Esophagus squamous epithelium (tissue), 5 donors: ENCODE results near the gene DLG2. TPM values are rescaled to one million over a fixed set of nuclear protein-coding genes. Genes with fewer than 3 reads are reported as not detected.

Source experiments
- DNase-seq: peaks from one replicate; lab custom pipeline; 2025; lab: John Stamatoyannopoulos, UW
- H3K27ac ChIP-seq, 4 donors: fragments of 200-600 bp; sonication (generic); one replicate each; pipeline ENCODE4 v1.5.1; 2016 to 2019; ENCODE audit warnings: mild to moderate bottlenecking in 1 of 4
- H3K27me3 ChIP-seq, 4 donors: fragments of 200-600 bp; sonication (generic); 1 replicate in 3 of 4; 2 replicates in 1 of 4; pipeline versions ENCODE4 v1.5.1 to v1.6.0; 2017 to 2021; ENCODE audit warnings: antibody characterized with exemption in 1 of 4
- H3K36me3 ChIP-seq, 3 donors: fragments of 200-600 bp; sonication (generic); one replicate each; pipeline ENCODE4 v1.5.1; 2016 to 2019
- H3K4me1 ChIP-seq, 3 donors: fragments of 200-600 bp; sonication (generic); one replicate each; pipeline ENCODE4 v1.5.1; 2017 to 2019
- H3K4me3 ChIP-seq, 4 donors: fragments of 200-600 bp; sonication (generic); 1 replicate in 3 of 4; 2 replicates in 1 of 4; pipeline ENCODE4 v1.5.1; 2016 to 2019; ENCODE audit warnings: mild to moderate bottlenecking in 2 of 4, moderate library complexity in 1 of 4
- H3K9me3 ChIP-seq, 3 donors: fragments of 200-600 bp; sonication (generic); one replicate each; pipeline ENCODE4 v1.5.1; 2016 to 2019
- POLR2A ChIP-seq, 4 donors: fragments of 450-650 bp; IDR thresholded peaks; one replicate each; pipeline ENCODE4 v1.6.1; 2017; ENCODE audit warnings: antibody characterized with exemption in 4 of 4, mild to moderate bottlenecking in 4 of 4, moderate library complexity in 3 of 4
- WGBS, 2 donors: methylation state at CpG; one replicate each; pipeline ENCODE4 v1.1.5; 2018; 5-methylcytosine and 5-hydroxymethylcytosine counted together
- intact Hi-C: fragments of 100-400 bp; cut with DNase I; formaldehyde crosslinking; loops from one replicate; pipeline ENCODE4 v1.15.0; 2022
- total RNA-seq, 4 donors: library from RNA; depleted of rRNA; stranded (reverse); fragments of >200 nt; gene quantifications; one replicate each; pipeline ENCODE4 v1.1.0, GENCODE V29; 2016
- TF ChIP-seq, protein P1 (sequence below), 6 experiments: fragments of 450-650 bp in 4 of 6; fragments of 200-600 bp in 2 of 6; sonication (generic) in 2 of 6; IDR thresholded peaks; one replicate each; pipeline ENCODE4 v1.5.1; 2016 to 2019; ENCODE audit warnings: antibody characterized with exemption in 6 of 6, mild to moderate bottlenecking in 4 of 6, moderate library complexity in 4 of 6
- donor health status: DM: yes; HTN: yes; CAD: no.

The DLG2 gene
- total RNA-seq, 4 donors from 2014 or later = 2.9 to 27.7 (median 12.6) TPM

DNA sequence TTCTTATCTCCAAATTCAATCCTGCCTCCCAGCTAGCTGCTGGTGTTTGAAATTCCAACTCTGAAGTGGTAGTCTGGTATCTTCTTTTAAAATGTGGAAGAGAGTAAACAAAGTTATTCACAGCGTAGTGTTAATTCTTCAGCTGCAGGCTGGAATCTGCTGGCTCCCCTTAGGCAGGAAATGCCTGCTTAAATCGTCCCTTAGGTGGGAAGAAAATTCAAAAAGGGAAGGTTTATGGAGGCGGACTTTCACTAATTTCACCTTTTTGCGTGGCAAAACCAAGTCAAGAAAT, 1901.9 kb downstream of the DLG2 start:
- Histone ChIP-seq H3K4me1 (peaks cover 0 to 51% (median 5%) of the 10 kb centered on the region in 3 donors), H3K27ac (peak overlapping the region in 3 of 4 donors; percentile 69 to 88 (median 81)), H3K27me3 (no peaks in the 10 kb centered on the region), H3K36me3 (no peaks in the 10 kb centered on the region), H3K9me3 (no peaks in the 10 kb centered on the region), H3K4me3 (peak overlapping the region in 3 of 4 donors; percentile 38 to 62 (median 43))
- no peak for DNase-seq
- WGBS, 2 donors = 8% methylated on average over 4 of the region's 4 CpGs
- TF ChIP-seq, protein P1, sequence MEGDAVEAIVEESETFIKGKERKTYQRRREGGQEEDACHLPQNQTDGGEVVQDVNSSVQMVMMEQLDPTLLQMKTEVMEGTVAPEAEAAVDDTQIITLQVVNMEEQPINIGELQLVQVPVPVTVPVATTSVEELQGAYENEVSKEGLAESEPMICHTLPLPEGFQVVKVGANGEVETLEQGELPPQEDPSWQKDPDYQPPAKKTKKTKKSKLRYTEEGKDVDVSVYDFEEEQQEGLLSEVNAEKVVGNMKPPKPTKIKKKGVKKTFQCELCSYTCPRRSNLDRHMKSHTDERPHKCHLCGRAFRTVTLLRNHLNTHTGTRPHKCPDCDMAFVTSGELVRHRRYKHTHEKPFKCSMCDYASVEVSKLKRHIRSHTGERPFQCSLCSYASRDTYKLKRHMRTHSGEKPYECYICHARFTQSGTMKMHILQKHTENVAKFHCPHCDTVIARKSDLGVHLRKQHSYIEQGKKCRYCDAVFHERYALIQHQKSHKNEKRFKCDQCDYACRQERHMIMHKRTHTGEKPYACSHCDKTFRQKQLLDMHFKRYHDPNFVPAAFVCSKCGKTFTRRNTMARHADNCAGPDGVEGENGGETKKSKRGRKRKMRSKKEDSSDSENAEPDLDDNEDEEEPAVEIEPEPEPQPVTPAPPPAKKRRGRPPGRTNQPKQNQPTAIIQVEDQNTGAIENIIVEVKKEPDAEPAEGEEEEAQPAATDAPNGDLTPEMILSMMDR (IDR thresholded peaks at IDR 0.05) = no peak
- TF ChIP-seq POLR2A (IDR thresholded peaks at IDR 0.05) = no peak
- intact Hi-C loops = no loop called here

DNA sequence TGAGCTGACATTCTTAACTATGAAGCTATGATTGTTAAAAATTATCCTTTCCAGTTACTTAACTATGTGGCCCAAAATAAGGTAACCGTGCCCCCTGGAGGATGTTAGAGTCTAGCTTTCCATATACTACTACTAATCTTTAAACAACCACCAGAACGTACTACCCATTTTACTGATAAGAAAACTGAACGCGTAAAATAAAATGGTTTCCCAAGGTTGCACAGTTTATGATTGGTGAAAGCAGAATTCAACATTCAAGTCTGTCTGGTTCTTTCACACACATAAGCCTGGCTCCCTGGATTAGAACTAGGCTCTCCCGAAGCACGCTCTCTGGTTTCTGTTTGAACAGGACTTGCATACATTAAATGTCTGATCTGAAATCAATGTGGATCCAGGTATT, 1903.1 kb downstream of the DLG2 start:
- Histone ChIP-seq H3K27ac (peak overlapping the region; percentile 69 to 88 (median 79)), H3K36me3 (no peaks in the 10 kb centered on the region), H3K4me1 (peaks cover 0 to 51% (median 5%) of the 10 kb centered on the region in 3 donors), H3K4me3 (peak overlapping the region; percentile 7 to 62 (median 40)), H3K9me3 (no peaks in the 10 kb centered on the region), H3K27me3 (no peaks in the 10 kb centered on the region)
- no peak for DNase-seq
- TF ChIP-seq, protein P1 (IDR thresholded peaks at IDR 0.05) = peak in 5 of 6 experiments; percentile 16 to 51 (median 29)
- no peak for TF ChIP-seq POLR2A (IDR thresholded peaks at IDR 0.05)
- WGBS, 2 donors = 11 to 25% methylated on average over 6 of the region's 6 CpGs
- intact Hi-C loops = no loop called here

DNA sequence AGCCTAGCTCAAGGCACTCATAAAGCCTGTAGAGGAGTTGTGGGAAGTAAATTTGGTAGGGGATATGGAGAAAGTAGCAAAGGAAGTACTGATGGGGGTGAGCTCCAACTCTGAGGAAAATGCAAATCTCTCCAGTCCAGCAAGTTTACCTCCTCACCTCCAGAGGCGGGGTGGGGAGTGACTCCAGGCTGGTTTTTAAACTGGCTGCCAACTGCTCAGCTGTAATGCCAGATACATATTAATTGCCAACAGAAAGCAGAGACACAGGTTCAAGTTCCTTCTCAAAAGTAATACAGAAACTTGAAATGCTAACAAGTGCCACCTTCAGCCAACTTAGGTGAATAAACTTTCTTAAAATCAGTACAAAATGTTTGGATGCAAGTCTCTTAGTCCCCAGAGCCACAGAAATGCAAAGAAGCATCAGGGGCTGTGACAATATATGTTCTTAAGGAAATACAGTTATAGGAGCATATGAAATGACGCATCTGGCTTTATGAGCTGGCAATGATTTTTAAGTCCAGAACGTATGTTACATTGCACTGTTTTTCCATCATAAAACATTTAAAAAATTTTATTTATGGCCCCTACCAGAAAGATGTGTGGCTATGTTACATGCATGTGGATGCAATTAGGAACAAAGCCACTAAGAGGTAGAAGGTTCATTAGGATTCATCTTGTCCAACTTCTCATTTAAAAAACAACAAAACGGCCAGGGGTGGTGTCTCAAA, 1904.6 kb downstream of the DLG2 start:
- DNase-seq = no peak
- H3K4me1 ChIP-seq = peaks cover 0 to 51% (median 5%) of the 10 kb centered on the region in 3 donors
- H3K9me3 ChIP-seq = no peaks in the 10 kb centered on the region
- no peaks in the 10 kb centered on the region for H3K36me3 ChIP-seq
- intact Hi-C loops = no loop called here
- WGBS, 2 donors = 49% methylated on average over 4 of the region's 4 CpGs
- H3K4me3 ChIP-seq = no peak overlapping the region
- no peak for TF ChIP-seq POLR2A (IDR thresholded peaks at IDR 0.05)
- TF ChIP-seq, protein P1 (IDR thresholded peaks at IDR 0.05) = no peak
- peak overlapping the region in 2 of 4 donors; percentile 39 to 81 for H3K27ac ChIP-seq
- no peaks in the 10 kb centered on the region for H3K27me3 ChIP-seq

DNA sequence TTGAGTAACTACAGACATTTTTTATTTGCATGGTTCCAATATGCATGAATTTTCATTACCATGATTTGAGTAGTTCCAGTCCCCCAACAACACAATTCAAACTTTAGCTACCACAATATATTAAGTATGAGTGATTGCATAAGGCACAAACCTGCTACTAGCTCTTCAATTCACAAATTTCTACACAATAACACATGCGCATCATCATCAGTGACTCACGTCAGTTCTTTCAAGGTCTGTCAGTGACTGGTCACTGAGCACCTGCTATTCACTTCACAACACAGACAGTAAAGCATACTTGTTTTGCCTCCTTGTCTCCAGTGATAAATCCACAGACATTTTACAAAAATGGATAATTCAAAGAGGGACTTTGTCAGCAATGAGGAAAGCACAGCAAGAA, 1905.9 kb downstream of the DLG2 start:
- Histone ChIP-seq H3K9me3 (no peaks in the 10 kb centered on the region), H3K4me3 (no peak overlapping the region), H3K4me1 (peaks cover 0 to 51% (median 5%) of the 10 kb centered on the region in 3 donors), H3K27ac (no peak overlapping the region), H3K27me3 (no peaks in the 10 kb centered on the region), H3K36me3 (no peaks in the 10 kb centered on the region)
- DNase-seq = no peak
- 64 to 73% methylated on average over 2 of the region's 2 CpGs for WGBS, 2 donors
- TF ChIP-seq, protein P1 (IDR thresholded peaks at IDR 0.05) = no peak
- no peak for TF ChIP-seq POLR2A (IDR thresholded peaks at IDR 0.05)
- intact Hi-C loops = no loop called here

DNA sequence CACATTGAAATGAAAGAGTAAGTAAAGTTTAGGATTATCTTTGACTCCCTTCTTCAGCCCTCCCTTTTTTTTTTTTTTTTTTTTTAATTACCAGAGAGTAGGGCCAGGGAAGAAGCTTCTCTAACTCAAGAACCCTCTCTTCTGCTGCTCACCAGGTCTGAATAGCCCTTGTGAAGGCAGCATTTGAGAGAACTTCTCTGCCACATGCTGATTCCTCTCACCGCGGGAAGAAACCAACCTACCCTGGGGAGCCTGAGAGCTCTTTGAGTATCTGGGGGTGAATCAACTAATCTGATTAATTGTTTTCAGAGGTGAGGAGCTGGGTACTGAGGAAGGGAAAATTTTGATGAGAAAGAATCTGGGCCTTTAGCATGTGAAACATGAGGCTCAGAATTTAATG, 1906.5 kb downstream of the DLG2 start:
- H3K4me3 ChIP-seq = no peak overlapping the region
- 83 to 86% methylated on average over 1 to 2 of the region's 2 CpGs for WGBS, 2 donors
- peaks cover 0 to 52% (median 5%) of the 10 kb centered on the region in 3 donors for H3K4me1 ChIP-seq
- H3K36me3 ChIP-seq = no peaks in the 10 kb centered on the region
- TF ChIP-seq POLR2A (IDR thresholded peaks at IDR 0.05) = no peak
- TF ChIP-seq, protein P1 (IDR thresholded peaks at IDR 0.05) = no peak
- no peak overlapping the region for H3K27ac ChIP-seq
- H3K9me3 ChIP-seq = no peaks in the 10 kb centered on the region
- intact Hi-C loops = no loop called here
- DNase-seq = no peak
- no peaks in the 10 kb centered on the region for H3K27me3 ChIP-seq
